Measurements from ENCODE around the gene PPP1R9A.

DNA sequence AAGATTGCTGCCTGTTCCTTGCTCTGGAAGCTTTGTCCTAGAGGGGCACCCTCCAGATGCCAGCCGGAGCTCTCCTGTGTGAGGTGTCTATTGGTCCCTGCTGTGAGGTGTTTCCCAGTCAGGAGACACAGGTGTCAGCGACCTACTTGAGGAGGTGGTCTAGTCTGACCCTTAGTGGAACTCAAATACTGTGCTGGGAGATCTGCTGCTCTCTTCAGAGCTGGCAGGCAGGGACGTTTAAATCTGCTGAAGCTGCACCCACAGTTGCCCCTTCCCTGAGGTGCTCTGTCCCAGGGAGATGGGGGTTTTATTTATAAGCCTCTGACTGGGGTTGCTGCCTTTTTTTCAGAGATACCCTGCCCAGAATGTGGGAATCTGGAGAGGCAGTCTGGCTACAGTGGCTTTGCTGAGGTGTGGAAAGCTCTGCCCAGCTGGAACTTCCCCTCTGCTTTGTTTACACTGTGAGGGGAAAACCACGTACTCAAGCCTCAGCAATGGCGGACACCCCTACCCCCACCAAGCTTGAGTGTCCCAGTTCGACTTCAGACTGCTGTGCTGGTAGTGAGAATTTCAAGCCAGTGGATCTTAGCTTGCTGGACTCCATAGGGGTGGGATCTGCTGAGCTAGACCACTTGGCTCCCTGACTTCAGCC is 119.2 kb downstream of the PPP1R9A start:
- TF ChIP-seq, protein P1, sequence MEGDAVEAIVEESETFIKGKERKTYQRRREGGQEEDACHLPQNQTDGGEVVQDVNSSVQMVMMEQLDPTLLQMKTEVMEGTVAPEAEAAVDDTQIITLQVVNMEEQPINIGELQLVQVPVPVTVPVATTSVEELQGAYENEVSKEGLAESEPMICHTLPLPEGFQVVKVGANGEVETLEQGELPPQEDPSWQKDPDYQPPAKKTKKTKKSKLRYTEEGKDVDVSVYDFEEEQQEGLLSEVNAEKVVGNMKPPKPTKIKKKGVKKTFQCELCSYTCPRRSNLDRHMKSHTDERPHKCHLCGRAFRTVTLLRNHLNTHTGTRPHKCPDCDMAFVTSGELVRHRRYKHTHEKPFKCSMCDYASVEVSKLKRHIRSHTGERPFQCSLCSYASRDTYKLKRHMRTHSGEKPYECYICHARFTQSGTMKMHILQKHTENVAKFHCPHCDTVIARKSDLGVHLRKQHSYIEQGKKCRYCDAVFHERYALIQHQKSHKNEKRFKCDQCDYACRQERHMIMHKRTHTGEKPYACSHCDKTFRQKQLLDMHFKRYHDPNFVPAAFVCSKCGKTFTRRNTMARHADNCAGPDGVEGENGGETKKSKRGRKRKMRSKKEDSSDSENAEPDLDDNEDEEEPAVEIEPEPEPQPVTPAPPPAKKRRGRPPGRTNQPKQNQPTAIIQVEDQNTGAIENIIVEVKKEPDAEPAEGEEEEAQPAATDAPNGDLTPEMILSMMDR (IDR thresholded peaks at IDR 0.05): no peak
- TF ChIP-seq ZFX (IDR thresholded peaks at IDR 0.05; ENCODE audit: borderline replicate concordance): no peak
